PC-3 (cell line): ENCODE results near the gene DCUN1D4. TPM values are rescaled to one million over a fixed set of nuclear protein-coding genes. Genes with fewer than 3 reads are reported as not detected.

ENCODE experiments used
- ATAC-seq: fragments of 200-7000 bp; cut with Tn5 transposase; 2 replicates; pipeline ENCODE4 v1.9.1; 2020; ENCODE audit warnings: mild to moderate bottlenecking, moderate library complexity
- BruUV-seq: library from RNA; stranded (reverse); fragments of 400-500 nt; replicated peaks from 2 replicates; lab custom pipeline; 2021; lab: Mats Ljungman, UMichigan
- CTCF ChIA-PET: fragments of 300-600 bp; sonication (Branson Sonifier 250); formaldehyde crosslinking; loops from one replicate; lab custom pipeline; 2022; ENCODE audit warnings: antibody characterized with exemption; lab: Charles Lee
- POLR2A ChIA-PET: fragments of 300-600 bp; sonication (Branson Sonifier 250); formaldehyde crosslinking; loops from one replicate; lab custom pipeline; 2022; ENCODE audit warnings: antibody characterized with exemption; ENCODE audit not compliant: unreplicated experiment; lab: Charles Lee
- DNase-seq: peaks from one replicate; pipeline ENCODE4 v3.0.0-alpha.2; 2015
- H2AFZ ChIP-seq: fragments of 300-600 bp; sonication (generic); 2 replicates; pipeline ENCODE4 v1.6.0; 2016; ENCODE audit warnings: antibody characterized with exemption, low read length
- H3F3A ChIP-seq: fragments of 300-600 bp; sonication (generic); one replicate; pipeline ENCODE4 v1.6.0; 2017; ENCODE audit warnings: antibody characterized with exemption, low read length, control low read depth, mild to moderate bottlenecking; ENCODE audit not compliant: unreplicated experiment
- H3K27ac ChIP-seq: fragments of 300-600 bp; sonication (generic); 2 replicates; pipeline ENCODE4 v1.5.1; 2016; ENCODE audit warnings: mild to moderate bottlenecking, low read length
- H3K27me3 ChIP-seq: fragments of 300-600 bp; sonication (generic); 2 replicates; pipeline ENCODE4 v1.6.1; 2016; ENCODE audit warnings: low read length, mixed read lengths
- H3K36me3 ChIP-seq: fragments of 300-600 bp; sonication (generic); 2 replicates; pipeline ENCODE4 v1.6.1; 2016; ENCODE audit warnings: low read depth, mixed run types, low read length, mixed read lengths
- H3K4me1 ChIP-seq: fragments of 300-600 bp; sonication (generic); 2 replicates; pipeline ENCODE4 v1.5.1; 2016; ENCODE audit warnings: low read length; ENCODE audit not compliant: insufficient read depth
- H3K4me2 ChIP-seq: fragments of 300-600 bp; sonication (generic); 2 replicates; pipeline ENCODE4 v1.6.0; 2016; ENCODE audit warnings: low read length
- H3K4me3 ChIP-seq: fragments of 300-600 bp; sonication (generic); 2 replicates; pipeline ENCODE4 v1.5.1; 2016; ENCODE audit warnings: mild to moderate bottlenecking, low read length, mixed read lengths
- H3K79me2 ChIP-seq: fragments of 300-600 bp; sonication (generic); 2 replicates; pipeline ENCODE4 v1.6.1; 2017; ENCODE audit warnings: low read length, mixed read lengths
- H3K9ac ChIP-seq: fragments of 300-600 bp; sonication (generic); 2 replicates; pipeline ENCODE4 v1.6.0; 2016; ENCODE audit warnings: mild to moderate bottlenecking, low read length
- H3K9me2 ChIP-seq: fragments of 300-600 bp; sonication (generic); replicated peaks from 2 replicates; pipeline ENCODE4 v1.6.1; 2016; ENCODE audit warnings: mixed run types, low read length, mixed read lengths
- H3K9me3 ChIP-seq: fragments of 300-600 bp; sonication (generic); 2 replicates; pipeline ENCODE4 v1.6.1; 2016; ENCODE audit warnings: low read length, mixed read lengths
- H4K20me1 ChIP-seq: fragments of 300-600 bp; sonication (generic); 2 replicates; pipeline ENCODE4 v1.6.1; 2016; ENCODE audit warnings: low read length, mixed read lengths
- EZH2 ChIP-seq: fragments of 300-600 bp; sonication (generic); IDR thresholded peaks from one replicate; pipeline ENCODE4 v1.6.1; 2017; ENCODE audit warnings: antibody characterized with exemption, mild to moderate bottlenecking, low read length; ENCODE audit not compliant: unreplicated experiment
- EZH2phosphoT487 ChIP-seq: fragments of 300-600 bp; sonication (generic); IDR thresholded peaks from 2 replicates; pipeline ENCODE4 v1.6.1; 2018; ENCODE audit warnings: mild to moderate bottlenecking, antibody characterized with exemption, low read length, borderline replicate concordance
- intact Hi-C: fragments of 100-400 bp; cut with micrococcal nuclease; formaldehyde crosslinking; loops from 2 replicates; pipeline ENCODE4 v1.9.0; 2023
- total RNA-seq: library from RNA; depleted of rRNA; stranded (reverse); fragments of >200 nt; gene quantifications from 2 replicates; pipeline ENCODE4 v1.2.3, GENCODE V29; 2014
- TF ChIP-seq, protein P1 (sequence below): fragments of 300-600 bp; sonication (generic); conservative IDR thresholded peaks from 2 replicates; pipeline ENCODE4 v1.5.1; 2017; ENCODE audit warnings: antibody characterized with exemption, low read depth, mild to moderate bottlenecking, low read length

DCUN1D4 gene
- total RNA-seq, 1 experiment from 2014 or later = 44.8 TPM

DNA sequence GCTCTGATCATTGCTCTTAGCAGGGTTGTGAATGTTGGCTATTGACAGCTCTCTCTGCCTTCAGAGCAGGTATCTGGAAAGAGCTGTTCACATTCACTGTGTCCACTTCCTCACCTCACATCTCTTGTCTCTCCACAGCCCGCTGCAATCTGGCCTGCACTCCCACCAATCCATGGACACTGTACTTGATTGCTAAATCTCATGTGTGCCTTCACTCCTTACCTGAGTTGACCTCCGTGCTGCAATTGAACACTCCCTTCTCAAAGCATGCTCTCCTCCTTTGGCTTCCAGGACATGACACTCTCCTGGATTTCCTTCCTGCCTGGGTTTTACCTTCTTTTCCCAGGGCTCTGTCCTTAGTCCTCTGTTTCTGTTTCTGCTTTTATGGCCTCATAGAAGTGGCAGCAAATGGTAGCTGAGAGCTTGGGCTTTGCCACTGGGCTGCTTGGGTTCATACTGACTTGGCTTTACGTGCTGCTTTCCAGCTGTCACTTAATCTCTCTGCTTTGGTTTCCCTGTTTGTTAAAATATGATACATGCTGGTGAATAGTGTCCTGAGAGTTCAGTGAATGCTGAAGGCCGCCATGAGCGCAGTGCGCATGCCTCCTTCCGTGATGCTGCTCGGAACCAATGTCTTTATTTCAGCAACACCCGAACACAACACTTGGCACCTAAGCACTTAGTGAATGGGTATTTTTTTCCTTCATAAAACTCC is 29.5 kb downstream of the DCUN1D4 start:
- H3K79me2 ChIP-seq = peaks cover 12% of the 10 kb centered on the region; the same call in 1 of the 2 replicates
- TF ChIP-seq EZH2 (no peak), EZH2phosphoT487 (no peak)
- TF ChIP-seq, protein P1, sequence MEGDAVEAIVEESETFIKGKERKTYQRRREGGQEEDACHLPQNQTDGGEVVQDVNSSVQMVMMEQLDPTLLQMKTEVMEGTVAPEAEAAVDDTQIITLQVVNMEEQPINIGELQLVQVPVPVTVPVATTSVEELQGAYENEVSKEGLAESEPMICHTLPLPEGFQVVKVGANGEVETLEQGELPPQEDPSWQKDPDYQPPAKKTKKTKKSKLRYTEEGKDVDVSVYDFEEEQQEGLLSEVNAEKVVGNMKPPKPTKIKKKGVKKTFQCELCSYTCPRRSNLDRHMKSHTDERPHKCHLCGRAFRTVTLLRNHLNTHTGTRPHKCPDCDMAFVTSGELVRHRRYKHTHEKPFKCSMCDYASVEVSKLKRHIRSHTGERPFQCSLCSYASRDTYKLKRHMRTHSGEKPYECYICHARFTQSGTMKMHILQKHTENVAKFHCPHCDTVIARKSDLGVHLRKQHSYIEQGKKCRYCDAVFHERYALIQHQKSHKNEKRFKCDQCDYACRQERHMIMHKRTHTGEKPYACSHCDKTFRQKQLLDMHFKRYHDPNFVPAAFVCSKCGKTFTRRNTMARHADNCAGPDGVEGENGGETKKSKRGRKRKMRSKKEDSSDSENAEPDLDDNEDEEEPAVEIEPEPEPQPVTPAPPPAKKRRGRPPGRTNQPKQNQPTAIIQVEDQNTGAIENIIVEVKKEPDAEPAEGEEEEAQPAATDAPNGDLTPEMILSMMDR = no peak
- H3F3A ChIP-seq = no peaks in the 10 kb centered on the region
- DNase-seq (no peak), ATAC-seq (no peak)
- intact Hi-C loops = no loop called here
- H3K9ac ChIP-seq = no peak overlapping the region
- no peak overlapping the region for H3K27ac ChIP-seq
- H2AFZ ChIP-seq = no peak overlapping the region
- H3K9me2 ChIP-seq = no peaks in the 10 kb centered on the region
- H3K27me3 ChIP-seq = no peaks in the 10 kb centered on the region
- H3K4me1 ChIP-seq = peaks cover 27% of the 10 kb centered on the region
- H4K20me1 ChIP-seq = 0 out of 2 replicates have a peak, but pooled peaks cover 3% of the 10 kb centered on the region
- no peak overlapping the region for H3K4me2 ChIP-seq
- H3K9me3 ChIP-seq = no peaks in the 10 kb centered on the region
- no peak overlapping the region for H3K4me3 ChIP-seq
- BruUV-seq = no TSS peak
- H3K36me3 ChIP-seq = peaks cover 58% of the 10 kb centered on the region
- ChIA-PET CTCF (no interaction called here), POLR2A (no interaction called here)

DNA sequence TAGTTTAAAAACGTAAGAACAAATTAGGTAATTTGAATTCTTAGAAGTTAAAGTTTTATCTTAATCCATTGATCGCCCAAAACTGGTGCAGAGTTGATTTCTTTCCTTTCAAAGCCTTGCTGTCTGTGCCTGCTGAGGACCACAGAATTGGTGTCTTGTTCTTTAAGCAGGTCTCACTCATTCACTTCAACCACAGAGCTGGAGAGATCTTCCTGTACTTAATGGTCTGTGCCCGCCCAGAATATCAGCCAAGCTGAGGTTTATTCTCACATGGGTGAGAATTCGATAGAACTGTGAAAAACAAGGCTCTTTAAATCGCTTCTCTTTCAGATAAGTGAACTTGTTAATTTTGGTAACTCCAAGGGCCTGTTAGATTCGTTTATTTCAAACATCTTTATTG is 31.6 kb downstream of the DCUN1D4 start:
- peaks cover 67% of the 10 kb centered on the region for H3K36me3 ChIP-seq
- intact Hi-C loops = no loop called here

More for the DNA sequence above, 31.6 kb downstream of the DCUN1D4 start:
- H3K79me2 ChIP-seq = peaks cover 12% of the 10 kb centered on the region; the same call in 1 of the 2 replicates
- no peak overlapping the region for H3K4me2 ChIP-seq
- H3K9ac ChIP-seq = no peak overlapping the region
- ChIA-PET CTCF (no interaction called here), POLR2A (no interaction called here)
- no peak overlapping the region for H3K4me3 ChIP-seq
- peaks cover 21% of the 10 kb centered on the region for H3K4me1 ChIP-seq
- H3K27me3 ChIP-seq = no peaks in the 10 kb centered on the region
- ATAC-seq (no peak), DNase-seq (no peak)
- 0 out of 2 replicates have a peak, but pooled peaks cover 3% of the 10 kb centered on the region for H4K20me1 ChIP-seq
- no peaks in the 10 kb centered on the region for H3F3A ChIP-seq
- no peaks in the 10 kb centered on the region for H3K9me2 ChIP-seq
- TF ChIP-seq, protein P1 = no peak
- no peak for TF ChIP-seq EZH2
- no peak for TF ChIP-seq EZH2phosphoT487
- no peaks in the 10 kb centered on the region for H3K9me3 ChIP-seq
- no peak overlapping the region for H2AFZ ChIP-seq
- H3K27ac ChIP-seq = no peak overlapping the region
- no TSS peak for BruUV-seq
